Spleen (tissue), 7 donors: Measurements from ENCODE around the gene TMEM212.

Source experiments
- POLR2A ChIP-seq, 3 donors: fragments of 450-650 bp; IDR thresholded peaks; one replicate each; pipeline ENCODE4 v1.5.1; 2017; ENCODE audit warnings: antibody characterized with exemption in 3 of 3, mild to moderate bottlenecking in 1 of 3
- POLR2AphosphoS5 ChIP-seq, 3 donors: sonication (generic); formaldehyde crosslinking; IDR thresholded peaks; one replicate each; pipeline ENCODE4 v1.5.1; 2017; ENCODE audit warnings: antibody characterized with exemption in 3 of 3
- TF ChIP-seq, protein P1 (sequence below), 11 experiments: fragments of 200-600 bp in 7 of 11; fragments of 450-650 bp in 4 of 11; sonication (generic) in 4 of 11; IDR thresholded peaks in 8 of 11; conservative IDR thresholded peaks in 3 of 11; 1 replicate in 7 of 11; 2 replicates in 4 of 11; pipeline versions ENCODE4 v1.4.0 to v1.8.0; 2016 to 2021; ENCODE audit warnings: antibody characterized with exemption in 11 of 11, inconsistent platforms in 4 of 11, mild to moderate bottlenecking in 1 of 11
- donor health status: DM: no; HTN: no; CAD: no; lungs with moderate emphysema.
- donor health status: DM: no; HTN: no; CAD: no.
- donor health status: DM: no; HTN: no; CAD: no.

DNA sequence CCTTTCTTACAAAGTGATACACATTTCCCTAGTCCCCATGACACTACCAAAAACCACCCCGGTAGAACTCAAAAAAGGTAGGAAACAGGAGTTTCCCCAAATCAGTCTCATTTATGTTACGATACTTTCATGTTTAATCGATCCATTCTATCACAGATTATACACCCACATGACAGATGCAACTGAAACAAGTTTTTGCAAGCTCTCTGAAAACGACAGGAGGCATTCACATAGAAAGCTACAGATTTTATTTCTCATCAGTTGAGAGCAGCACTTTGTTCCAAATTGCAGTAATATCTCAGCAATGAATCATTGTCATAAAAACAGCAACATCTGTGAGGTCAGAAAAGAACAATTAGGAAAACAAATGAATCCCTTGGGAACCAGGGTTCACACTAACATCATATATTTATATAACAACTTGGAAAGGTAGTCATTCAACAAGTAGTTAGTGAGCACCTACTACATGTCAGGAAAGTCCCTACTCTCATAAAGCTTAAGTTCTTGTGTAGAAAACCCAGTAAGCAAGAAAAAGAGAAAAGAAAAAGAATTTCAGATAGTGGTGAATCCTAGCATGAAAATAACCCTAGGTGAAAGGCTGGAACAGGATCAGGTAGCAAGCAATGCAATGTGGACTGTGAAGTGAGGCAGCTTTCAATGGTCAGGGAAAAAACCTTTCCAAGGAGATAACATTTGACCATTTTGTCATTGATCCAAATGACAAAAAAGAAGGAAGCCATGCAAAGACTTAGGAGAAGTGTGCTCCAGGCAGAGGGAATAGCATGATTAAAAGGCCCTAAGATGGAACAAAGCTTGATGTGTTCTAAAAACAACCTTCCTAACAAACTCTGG lies 41.2 kb upstream of the TMEM212 start:
- TF ChIP-seq, protein P1, sequence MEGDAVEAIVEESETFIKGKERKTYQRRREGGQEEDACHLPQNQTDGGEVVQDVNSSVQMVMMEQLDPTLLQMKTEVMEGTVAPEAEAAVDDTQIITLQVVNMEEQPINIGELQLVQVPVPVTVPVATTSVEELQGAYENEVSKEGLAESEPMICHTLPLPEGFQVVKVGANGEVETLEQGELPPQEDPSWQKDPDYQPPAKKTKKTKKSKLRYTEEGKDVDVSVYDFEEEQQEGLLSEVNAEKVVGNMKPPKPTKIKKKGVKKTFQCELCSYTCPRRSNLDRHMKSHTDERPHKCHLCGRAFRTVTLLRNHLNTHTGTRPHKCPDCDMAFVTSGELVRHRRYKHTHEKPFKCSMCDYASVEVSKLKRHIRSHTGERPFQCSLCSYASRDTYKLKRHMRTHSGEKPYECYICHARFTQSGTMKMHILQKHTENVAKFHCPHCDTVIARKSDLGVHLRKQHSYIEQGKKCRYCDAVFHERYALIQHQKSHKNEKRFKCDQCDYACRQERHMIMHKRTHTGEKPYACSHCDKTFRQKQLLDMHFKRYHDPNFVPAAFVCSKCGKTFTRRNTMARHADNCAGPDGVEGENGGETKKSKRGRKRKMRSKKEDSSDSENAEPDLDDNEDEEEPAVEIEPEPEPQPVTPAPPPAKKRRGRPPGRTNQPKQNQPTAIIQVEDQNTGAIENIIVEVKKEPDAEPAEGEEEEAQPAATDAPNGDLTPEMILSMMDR (IDR thresholded peaks at IDR 0.05 in 8 of 11, conservative IDR thresholded peaks at IDR 0.05 in 3 of 11): no peak
- no peak for TF ChIP-seq POLR2A (IDR thresholded peaks at IDR 0.05)
- no peak for TF ChIP-seq POLR2AphosphoS5 (IDR thresholded peaks at IDR 0.05)
